Measurements from ENCODE around the gene DHODH. TPM values are rescaled to one million over a fixed set of nuclear protein-coding genes. Genes with fewer than 3 reads are reported as not detected.
"Not testable (repeated sequence)": the region's sequence is repeated elsewhere in the genome, so short reads cannot be mapped to it uniquely, and the experiment has no call there.

DHODH gene
- polyA plus RNA-seq (ENCODE audit: insufficient read length in 3 of 3), result 10 to 100 TPM; 14.6 to 20.7 (median 15.2) TPM
- long read RNA-seq, donor 1, partial matches to known transcripts, result 0 of 2 reads
- long read RNA-seq, donor 1, other reads (novel, unspliced or antisense), result 0 of 2 reads
- long read RNA-seq, donor 2, partial matches to known transcripts, result 0 of 2 reads
- long read RNA-seq, donor 2, other reads (novel, unspliced or antisense), result 0 of 2 reads
- long read RNA-seq, donor 3, partial matches to known transcripts, result 0 of 1 reads
- long read RNA-seq, donor 3, other reads (novel, unspliced or antisense), result 0 of 1 reads
- long read RNA-seq, donor 4, partial matches to known transcripts, result 0 of 1 reads
- long read RNA-seq, donor 4, other reads (novel, unspliced or antisense), result 0 of 1 reads
- long read RNA-seq, donor 5, result 0 reads
- long read RNA-seq, donor 6, partial matches to known transcripts, result 0 of 2 reads
- long read RNA-seq, donor 6, other reads (novel, unspliced or antisense), result 0 of 2 reads
- long read RNA-seq, donor 7, transcript DHODH-201 (9 exons, 2,426 nt), result major isoform, 6 of 6 reads
- long read RNA-seq, donor 7, partial matches to known transcripts, result 0 of 6 reads
- long read RNA-seq, donor 7, other reads (novel, unspliced or antisense), result 0 of 6 reads
- long read RNA-seq, donor 8, result 0 reads
- long read RNA-seq, donor 9, partial matches to known transcripts, result 0 of 2 reads
- long read RNA-seq, donor 9, other reads (novel, unspliced or antisense), result 0 of 2 reads
- long read RNA-seq, donor 10, partial matches to known transcripts, result 0 of 3 reads
- long read RNA-seq, donor 10, other reads (novel, unspliced or antisense), result 0 of 3 reads
- long read RNA-seq, donor 11, partial matches to known transcripts, result 5 of 6 reads
- long read RNA-seq, donor 11, other reads (novel, unspliced or antisense), result 0 of 6 reads
- long read RNA-seq, donor 12, partial matches to known transcripts, result 0 of 1 reads
- long read RNA-seq, donor 12, other reads (novel, unspliced or antisense), result 0 of 1 reads
- long read RNA-seq, donor 13, result 0 reads
- long read RNA-seq, donor 14, partial matches to known transcripts, result 0 of 1 reads
- long read RNA-seq, donor 14, other reads (novel, unspliced or antisense), result 0 of 1 reads
- long read RNA-seq, donor 15, partial matches to known transcripts, result 0 of 2 reads
- long read RNA-seq, donor 15, other reads (novel, unspliced or antisense), result 0 of 2 reads
- long read RNA-seq, donor 16, transcript DHODH-201 (9 exons, 2,426 nt), result major isoform, 9 of 9 reads
- long read RNA-seq, donor 16, partial matches to known transcripts, result 0 of 9 reads
- long read RNA-seq, donor 16, other reads (novel, unspliced or antisense), result 0 of 9 reads

DNA sequence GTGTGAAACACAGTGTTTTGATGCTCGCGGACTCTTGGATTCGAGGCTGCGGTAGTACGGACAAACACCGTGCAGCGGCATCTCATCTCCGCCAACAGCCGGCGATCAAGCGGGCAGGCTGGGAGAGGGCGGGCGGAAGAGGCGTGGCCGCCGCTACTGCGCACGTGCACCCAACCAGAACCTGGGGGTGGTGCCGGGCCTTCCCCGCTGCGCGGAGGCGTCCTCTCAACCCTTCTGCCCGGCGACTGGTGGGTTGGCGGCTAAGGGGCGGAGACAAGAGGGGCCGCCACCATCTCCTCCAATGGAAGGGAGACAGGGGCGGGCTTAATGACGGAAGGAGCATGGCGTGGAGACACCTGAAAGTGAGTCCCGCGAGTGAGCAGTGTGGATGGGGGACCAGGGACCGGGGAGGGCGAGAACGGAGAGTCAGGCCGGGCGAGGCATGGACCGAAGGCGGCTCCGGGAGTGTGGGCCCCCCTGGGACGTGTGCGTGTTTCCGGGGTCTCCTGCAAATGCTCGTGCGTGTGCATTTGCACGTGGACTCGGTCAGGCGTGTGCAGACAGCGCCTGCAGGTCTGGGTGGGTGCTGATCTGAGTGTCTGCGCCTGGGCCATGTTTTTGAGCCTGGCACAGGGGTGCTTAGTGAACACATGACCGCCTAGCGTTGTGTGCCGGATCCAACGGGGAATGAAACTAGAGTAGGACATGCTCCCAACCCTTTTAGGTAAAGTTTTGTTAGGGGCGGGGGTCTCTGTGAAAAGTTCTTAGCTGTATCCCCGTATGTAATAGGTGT, at the start of gene DHODH:
DHODH (plus strand) TSS at position 321 of the 793 bp plus-strand sequence; CDS start at position 342, 21 bp downstream.
- peak; percentile 81 to 97 (median 95) for DNase-seq (ENCODE audit: extremely low read depth in 1 of 11, low read depth in 9 of 11, low spot score in 4 of 11)

DNA sequence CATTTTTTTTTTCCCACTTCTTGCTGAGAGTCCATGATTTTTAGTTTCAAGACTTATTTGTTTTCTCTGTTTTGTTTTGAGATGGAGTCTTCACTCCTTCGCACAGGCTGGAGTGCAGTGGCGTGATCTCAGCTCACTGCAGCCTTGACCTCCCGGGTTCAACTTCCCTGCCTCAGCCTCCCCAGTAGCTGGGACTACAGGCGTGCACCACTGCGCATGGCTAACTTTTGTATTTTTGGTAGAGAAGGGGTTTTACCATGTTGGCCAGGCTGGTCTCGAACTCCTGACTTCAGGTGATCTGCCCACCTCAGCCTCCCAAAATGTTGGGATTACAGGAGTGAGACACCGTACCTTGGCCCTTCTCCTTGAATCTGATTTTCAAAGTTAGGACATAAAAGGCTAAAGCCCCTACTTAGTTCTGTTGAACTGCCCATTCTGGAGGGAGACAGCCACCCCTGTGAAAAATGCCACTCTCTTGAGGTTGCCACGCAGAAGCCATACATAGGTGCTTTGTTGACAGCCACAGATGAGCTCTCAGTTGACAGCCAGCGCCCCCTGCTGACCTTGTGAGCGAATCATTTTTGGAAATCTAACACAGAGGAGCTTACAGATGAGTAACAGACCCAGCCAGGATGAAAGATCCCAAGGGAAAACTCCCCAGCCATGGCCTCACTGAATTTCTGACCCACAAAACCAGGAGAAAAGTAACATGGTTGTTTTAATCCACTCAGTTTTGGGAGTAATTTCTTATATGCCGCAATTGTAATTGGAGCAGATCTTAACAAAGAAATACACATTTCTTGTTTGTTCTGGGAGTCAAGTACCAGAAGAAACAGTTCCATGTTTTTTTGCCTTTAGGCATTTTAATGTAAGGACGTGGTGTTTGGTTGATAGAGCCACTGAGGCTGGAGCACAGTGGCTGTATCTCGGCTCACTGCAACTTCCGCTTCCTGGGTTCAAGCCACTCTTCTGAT, 47.2 kb upstream of the DHODH start:
- peak; percentile 49 to 80 (median 68) for DNase-seq (ENCODE audit: extremely low read depth in 1 of 11, low read depth in 9 of 11, low spot score in 4 of 11)

DNA sequence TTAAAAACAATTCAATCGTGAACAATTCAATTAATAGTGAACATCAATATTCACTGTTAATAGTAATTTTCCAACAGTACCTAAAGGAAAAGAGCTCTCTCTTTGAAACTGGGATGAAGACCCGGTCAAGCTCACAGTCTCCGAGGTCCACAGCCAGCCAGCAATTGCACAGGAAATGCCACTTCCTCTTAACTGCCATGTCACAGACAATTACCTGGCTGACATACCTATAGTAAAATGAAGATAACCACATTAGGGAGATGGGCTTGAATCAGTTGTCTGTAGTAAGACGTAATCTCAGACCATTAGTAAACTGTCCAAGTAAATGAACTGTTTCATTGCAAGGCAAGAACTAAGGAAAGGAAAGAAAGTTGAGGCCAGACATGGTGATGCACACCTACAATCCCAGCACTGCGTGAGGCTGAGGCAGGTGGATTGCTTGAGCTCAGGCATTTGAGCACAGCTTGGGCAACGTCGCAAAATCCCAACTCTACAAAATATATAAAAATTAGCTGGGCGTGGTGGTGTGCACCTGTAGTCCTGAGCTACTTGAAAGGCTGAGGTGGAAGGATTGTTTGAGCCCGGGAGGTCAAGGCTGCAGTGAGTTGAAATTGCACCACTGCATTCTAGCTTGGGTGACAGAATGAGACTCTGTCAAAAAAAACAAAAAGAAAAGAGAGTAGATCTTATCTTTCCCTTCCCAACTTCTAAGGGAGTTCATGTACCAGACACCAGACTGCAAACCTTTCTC, 45.2 kb upstream of the DHODH start:
- DNase-seq (ENCODE audit: extremely low read depth in 1 of 11, low read depth in 9 of 11, low spot score in 4 of 11), result no peak

DNA sequence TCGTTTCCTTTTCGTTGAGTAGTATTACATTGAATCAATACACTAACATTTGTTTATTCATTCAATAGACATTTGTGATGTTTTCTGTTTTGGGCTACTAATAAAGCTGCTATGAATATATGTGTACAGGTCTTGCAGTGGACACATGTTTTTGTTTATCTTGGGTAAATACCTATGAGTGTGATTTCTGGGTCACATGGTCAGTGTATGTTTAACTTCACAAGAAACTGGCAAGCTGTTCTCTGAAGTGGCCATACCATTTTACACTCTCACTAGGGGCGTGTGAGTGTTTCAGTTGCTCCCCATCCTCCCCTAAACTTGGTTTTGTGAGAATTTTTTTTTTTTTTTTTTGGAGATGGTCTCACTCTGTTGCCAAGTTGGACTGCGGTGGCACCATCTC, 43.3 kb upstream of the DHODH start:
- DNase-seq (ENCODE audit: extremely low read depth in 1 of 11, low read depth in 9 of 11, low spot score in 4 of 11), result no peak

DNA sequence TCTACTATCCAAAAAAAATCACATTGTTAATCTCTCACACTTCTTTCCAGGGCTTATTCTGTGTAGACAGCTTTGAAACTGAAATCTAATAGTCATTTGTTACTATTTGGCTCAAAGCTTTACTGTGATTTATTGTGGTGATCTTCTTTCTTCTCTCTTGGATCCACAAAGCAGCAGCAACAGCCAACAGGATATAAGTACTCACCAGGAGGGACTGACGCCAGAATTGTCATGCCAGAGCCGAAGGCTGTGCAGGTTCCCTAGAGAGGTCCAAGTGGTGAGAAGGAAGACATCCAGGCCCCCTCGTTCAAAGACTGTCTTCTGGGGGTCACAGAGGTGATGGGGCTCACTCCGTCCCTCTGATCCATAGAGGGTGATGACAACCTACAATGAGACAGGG, 41.6 kb upstream of the DHODH start:
- DNase-seq (ENCODE audit: extremely low read depth in 1 of 11, low read depth in 9 of 11, low spot score in 4 of 11), result no peak

DNA sequence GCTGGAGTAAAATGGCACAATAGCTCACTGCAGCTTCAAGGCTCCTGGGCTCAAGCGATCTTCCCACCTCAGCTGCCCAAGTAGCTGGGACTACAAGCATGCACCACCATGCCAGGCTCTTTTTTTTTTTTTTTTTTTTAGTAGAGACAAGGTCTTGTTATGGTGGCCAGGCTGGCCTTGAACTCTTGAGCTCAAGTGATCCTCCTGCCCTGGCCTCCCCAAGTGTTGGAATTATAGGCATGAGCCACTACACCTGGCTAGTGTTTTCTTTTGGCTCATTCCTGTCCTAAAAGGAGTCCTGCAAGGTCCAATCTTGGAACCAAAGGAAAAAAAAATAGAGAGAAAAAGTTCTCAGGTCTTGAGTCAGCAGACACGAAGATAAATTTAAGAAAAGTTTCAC, 39.2 kb upstream of the DHODH start:
- no peak for DNase-seq (ENCODE audit: extremely low read depth in 1 of 11, low read depth in 9 of 11, low spot score in 4 of 11)

DNA sequence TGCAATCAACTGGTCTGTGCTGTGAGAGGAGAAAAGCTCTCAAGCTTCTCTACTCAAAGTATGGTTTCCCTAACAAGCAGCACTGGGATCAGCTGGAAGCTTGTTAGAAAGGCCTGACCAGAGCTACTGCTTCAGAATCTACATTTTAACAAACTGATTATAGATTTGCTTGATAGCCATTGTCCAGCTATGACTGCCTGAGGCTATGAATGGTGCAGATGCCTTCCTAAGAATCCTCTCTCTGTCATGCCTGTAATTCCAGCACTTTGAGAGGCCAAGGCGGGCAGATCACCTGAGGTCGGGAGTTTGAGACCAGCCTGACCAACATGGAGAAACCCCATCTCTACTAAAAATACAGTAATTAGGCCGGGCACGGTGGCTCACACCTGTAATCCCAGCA, 37.0 kb upstream of the DHODH start:
- no peak for DNase-seq (ENCODE audit: extremely low read depth in 1 of 11, low read depth in 9 of 11, low spot score in 4 of 11)

DNA sequence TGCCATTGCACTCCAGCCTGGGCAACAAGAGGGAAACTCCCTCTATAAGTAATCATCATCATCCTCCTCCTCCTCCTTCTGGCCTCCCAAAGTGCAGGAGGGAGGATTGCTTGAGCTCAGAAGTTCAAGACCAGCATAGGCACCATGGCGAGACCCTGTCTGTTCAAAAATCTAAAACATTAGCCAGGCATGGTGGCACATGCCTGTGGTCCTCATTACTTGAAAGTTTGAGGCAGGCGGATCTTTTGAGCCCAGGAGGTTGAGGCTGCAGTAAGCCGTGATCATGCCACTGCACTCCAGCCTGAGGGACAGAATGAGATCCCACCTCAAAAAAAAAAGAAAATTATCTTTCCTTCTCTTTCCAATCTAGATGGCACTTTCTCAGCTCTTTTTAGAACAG, 36.2 kb upstream of the DHODH start:
- no peak for DNase-seq (ENCODE audit: extremely low read depth in 1 of 11, low read depth in 9 of 11, low spot score in 4 of 11)

DNA sequence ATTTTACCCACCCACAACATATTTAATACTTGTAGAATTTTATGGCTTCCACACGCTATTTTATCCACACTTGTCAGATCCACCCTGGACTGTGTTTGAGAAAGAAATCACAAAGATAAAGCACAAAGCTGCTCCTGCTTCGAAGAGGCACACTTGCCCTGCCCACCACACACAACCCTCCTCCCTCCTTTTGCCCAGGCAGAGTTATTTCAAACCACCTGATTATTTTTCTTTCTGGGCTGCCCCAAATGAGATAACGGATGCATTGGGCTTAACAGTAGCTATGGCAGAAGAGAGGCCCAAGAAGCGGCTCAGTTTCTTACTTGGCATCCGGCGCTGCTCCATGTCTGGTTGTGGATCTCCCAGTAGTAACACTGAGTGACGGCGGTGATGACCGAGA, 35.5 kb upstream of the DHODH start:
- no peak for DNase-seq (ENCODE audit: extremely low read depth in 1 of 11, low read depth in 9 of 11, low spot score in 4 of 11)

DNA sequence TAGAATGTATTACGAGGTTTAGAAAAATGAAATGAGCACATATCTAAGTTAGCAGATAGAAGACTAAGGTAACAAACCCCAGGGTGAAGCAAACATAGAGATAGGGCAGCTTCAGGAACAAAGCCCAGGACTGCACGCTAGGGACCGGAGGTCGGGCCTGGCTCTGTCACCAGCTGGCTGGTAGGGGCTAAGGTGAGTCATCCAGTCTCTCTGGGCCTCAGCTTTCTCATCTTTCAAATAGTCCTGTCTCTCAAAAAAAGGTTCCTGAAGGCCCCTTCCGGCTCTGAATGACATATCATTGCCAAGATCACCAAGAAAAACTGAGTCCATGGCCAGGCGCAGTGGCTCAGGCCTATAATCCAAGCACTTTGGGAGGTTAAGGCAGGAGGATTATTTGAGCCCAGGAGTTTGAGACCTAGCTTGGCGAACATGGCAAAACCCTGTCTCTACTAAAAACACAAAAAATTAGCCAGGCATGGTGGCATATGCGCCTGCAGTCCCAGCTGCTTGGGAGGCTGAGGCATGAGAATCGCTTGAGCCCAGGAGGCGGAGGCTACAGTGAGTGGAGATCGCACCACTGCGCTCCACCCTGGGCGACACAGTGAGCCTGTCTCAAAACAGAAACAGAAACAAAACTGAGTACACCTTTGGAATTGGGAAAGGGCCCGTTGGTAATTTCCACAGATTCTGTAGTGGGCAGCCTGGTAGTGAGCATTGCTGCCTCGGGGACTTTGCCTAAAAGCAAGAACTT, 34.3 kb upstream of the DHODH start:
- DNase-seq (ENCODE audit: extremely low read depth in 1 of 11, low read depth in 9 of 11, low spot score in 4 of 11), result no peak

DNA sequence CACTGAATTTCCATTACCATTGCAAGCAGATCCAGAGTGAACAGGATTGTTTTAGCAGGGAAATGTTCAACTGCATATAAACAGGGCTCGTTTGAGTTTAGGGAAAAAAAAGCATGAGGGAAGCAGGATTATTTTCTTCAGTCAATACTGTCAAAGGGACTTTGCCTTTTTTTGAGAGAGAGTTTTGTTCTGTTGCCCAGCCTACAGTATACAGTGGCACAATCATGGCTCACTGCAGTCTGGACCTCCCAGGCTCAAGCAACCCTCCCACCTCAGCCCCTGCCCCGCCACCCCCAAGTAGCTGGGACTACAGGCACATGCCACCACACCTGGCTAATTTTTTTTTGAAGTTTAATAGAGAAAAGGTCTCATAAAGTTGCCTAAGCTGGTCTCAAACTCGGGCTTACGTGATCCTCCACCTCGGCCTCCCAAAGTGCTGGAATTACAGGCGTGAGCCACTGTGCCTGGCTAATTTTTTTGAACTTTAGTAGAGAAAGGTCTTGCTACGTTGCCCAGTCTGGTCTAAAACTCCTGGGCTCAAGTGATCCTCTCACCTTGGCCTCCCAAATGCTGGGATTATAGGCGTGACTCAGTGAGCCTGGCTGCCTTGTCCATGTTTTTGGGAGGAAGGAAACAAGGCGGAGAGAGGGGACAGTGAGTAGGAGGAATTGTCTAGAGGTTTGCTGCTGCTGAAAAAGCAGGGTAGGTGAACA, 23.1 kb upstream of the DHODH start:
- DNase-seq (ENCODE audit: extremely low read depth in 1 of 11, low read depth in 9 of 11, low spot score in 4 of 11), result no peak

DNA sequence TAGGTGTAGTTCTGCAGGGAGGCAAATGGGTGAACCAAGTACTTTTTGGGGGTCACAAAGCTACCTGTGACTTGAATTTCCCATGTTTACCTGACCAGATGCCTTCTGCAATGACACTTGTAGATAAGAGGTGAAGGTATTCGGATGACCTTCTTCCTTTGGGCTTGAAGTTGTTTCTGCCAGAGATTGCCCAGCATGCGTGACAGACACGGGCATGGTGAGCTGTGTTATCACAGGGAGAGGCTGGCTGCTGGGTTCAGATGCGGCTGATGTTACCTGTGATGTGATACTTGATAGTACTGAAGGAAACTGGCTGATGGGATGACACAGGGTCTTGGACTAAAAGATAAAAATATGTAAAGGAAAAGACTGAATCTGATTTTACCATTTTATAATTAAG, 22.4 kb upstream of the DHODH start:
- DNase-seq (ENCODE audit: extremely low read depth in 1 of 11, low read depth in 9 of 11, low spot score in 4 of 11), result no peak

DNA sequence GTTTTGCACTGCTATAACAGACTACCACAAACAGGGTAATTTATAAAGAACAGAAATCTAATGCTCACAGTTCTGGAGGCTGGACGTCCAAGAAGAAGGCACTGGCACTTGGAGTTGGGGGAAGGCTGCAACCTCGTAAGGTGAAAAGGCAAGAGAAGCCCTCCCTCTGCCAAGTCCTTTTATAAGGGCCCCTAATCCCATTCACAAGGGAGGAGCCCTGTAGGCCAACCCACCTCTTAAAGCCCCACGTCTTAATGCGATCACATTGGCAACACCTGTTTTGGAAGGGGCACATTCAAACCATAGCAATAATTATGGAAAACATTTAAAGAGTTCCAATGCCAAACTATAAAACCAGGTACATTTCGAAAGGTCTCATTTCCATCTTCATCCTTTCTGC, 13.5 kb upstream of the DHODH start:
- DNase-seq (ENCODE audit: extremely low read depth in 1 of 11, low read depth in 9 of 11, low spot score in 4 of 11), result no peak

DNA sequence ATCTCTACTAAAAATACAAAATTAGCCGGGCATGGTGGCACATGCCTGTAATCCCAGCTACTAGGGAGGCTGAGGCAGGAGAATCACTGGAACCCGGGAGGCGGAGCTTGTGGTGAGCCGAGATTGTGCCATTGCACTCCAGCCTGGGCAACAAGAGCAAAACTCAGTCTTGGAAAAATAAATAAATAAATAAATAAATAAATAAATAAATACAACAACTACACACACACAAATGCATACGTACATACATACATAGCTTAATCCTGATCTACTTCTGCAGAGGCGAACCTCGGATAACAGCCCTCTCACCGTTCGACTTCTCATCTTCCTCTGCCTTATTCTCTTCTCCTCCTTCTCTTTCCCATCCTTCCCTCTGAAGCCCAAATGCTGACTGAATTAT, 11.0 kb upstream of the DHODH start:
- DNase-seq (ENCODE audit: extremely low read depth in 1 of 11, low read depth in 9 of 11, low spot score in 4 of 11), result not testable (repeated sequence)

DNA sequence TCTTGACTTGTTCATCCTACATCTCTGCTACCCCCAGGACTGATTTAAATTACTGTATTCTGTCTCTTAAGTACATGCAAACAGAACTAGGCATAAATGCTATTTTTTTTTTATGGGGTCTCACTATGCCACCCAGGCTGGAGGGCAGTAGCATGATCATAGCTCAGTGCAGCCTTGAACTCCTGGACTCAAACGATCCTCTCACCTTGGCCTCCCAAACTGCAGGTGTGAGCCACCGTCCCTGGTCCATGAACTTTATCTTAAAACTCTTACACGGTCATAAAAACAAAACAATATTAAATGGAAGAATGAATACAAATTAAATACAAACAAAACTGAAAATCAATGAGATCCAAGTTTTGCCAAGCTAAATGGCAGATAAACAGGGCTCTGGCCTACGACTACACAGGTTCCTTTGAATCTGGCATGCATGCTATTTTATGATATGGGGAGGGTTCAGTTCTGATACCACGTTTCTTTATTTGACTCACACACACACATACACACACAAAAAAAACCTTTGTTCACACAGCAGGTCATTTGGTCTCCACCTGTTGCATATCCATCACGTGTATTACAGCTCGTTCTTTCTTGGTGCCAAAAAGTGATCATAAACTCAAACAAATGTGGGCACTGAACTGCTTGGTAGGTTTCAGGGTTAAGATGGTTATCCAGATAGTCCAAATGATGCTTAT, 7.2 kb upstream of the DHODH start:
- no peak for DNase-seq (ENCODE audit: extremely low read depth in 1 of 11, low read depth in 9 of 11, low spot score in 4 of 11)
